ENCODE measurements around the gene TNFRSF19. TPM values are rescaled to one million over a fixed set of nuclear protein-coding genes. Genes with fewer than 3 reads are reported as not detected.
A peak's percentile ranks its signal among the peaks of the same experiment; 100 is the strongest.

The TNFRSF19 gene
- total RNA-seq, 4 donors from 2014 or later = 0.51 to 1.5 (median 1.0) TPM

- peaks cover 0 to 8% of the 10 kb centered on the region in 2 donors for H3K4me1 ChIP-seq
- intact Hi-C loops (cut with DNase I; ENCODE audit: low total_unique reads) = loop anchor here (5.0 to 10.0 kb wide), 6 partner anchors 126 to 464 kb away; partner anchors contain the start of genes MIPEP and SGCG
- DNase-seq = peak; percentile 39 to 72
- H3K27me3 ChIP-seq = no peaks in the 10 kb centered on the region
- peak; percentile 80 to 86 for ATAC-seq
- TF ChIP-seq CTCF (IDR thresholded peaks at IDR 0.05 in 4 of 5, conservative IDR thresholded peaks at IDR 0.05 in 1 of 5) (peak; percentile 48 to 73 (median 69)), POLR2A (IDR thresholded peaks at IDR 0.05) (no peak)
- peak overlapping the region; percentile 68 to 97 (median 84) for H3K4me3 ChIP-seq
- H3K9me3 ChIP-seq = no peaks in the 10 kb centered on the region
- no peaks in the 10 kb centered on the region for H3K36me3 ChIP-seq
- in situ Hi-C loops (cut with MboI; ENCODE audit: low sequenced_read_pairs in 4 of 4) = loop anchor here in 3 of 4 donors (10.0 to 25.0 kb wide), 5 partner anchors 114 to 309 kb away; partner anchors contain the start of genes C1QTNF9B (in 1 of the 3) and MIPEP (in 1 of the 3)
- peak overlapping the region; percentile 84 to 92 (median 86) for H3K27ac ChIP-seq
Measured at GRCh38 chr13:23578411-23579071, 8.3 kb downstream of the TNFRSF19 start.

- peak overlapping the region; percentile 84 to 92 (median 86) for H3K27ac ChIP-seq
- in situ Hi-C loops (cut with MboI; ENCODE audit: low sequenced_read_pairs in 4 of 4) = loop anchor here in 3 of 4 donors (10.0 to 25.0 kb wide), 5 partner anchors 114 to 308 kb away; partner anchors contain the start of genes C1QTNF9B (in 1 of the 3) and MIPEP (in 1 of the 3)
- no peaks in the 10 kb centered on the region for H3K27me3 ChIP-seq
- H3K4me1 ChIP-seq = peaks cover 0 to 8% of the 10 kb centered on the region in 2 donors
- peak; percentile 93 for ATAC-seq
- peak; percentile 68 to 75 for TF ChIP-seq POLR2A (IDR thresholded peaks at IDR 0.05)
- no peak for TF ChIP-seq CTCF (IDR thresholded peaks at IDR 0.05 in 4 of 5, conservative IDR thresholded peaks at IDR 0.05 in 1 of 5)
- intact Hi-C loops (cut with DNase I; ENCODE audit: low total_unique reads) = loop anchor here (5.0 to 10.0 kb wide), 6 partner anchors 126 to 463 kb away; partner anchors contain the start of genes MIPEP and SGCG
- peak overlapping the region; percentile 68 to 97 (median 84) for H3K4me3 ChIP-seq
- DNase-seq = peak; percentile 78 to 88
- no peaks in the 10 kb centered on the region for H3K9me3 ChIP-seq
- H3K36me3 ChIP-seq = no peaks in the 10 kb centered on the region
Measured at GRCh38 chr13:23579072-23579895, 9.1 kb downstream of the TNFRSF19 start.

- Histone ChIP-seq H3K9me3 (no peaks in the 10 kb centered on the region), H3K36me3 (no peaks in the 10 kb centered on the region), H3K4me1 (peaks cover 0 to 8% of the 10 kb centered on the region in 2 donors), H3K27me3 (no peaks in the 10 kb centered on the region), H3K27ac (peak overlapping the region in 3 of 4 donors; percentile 84 to 88 (median 85)), H3K4me3 (peak overlapping the region; percentile 68 to 97 (median 84))
- no peak for ATAC-seq
- TF ChIP-seq POLR2A (IDR thresholded peaks at IDR 0.05) (no peak), CTCF (IDR thresholded peaks at IDR 0.05 in 4 of 5, conservative IDR thresholded peaks at IDR 0.05 in 1 of 5) (no peak)
- in situ Hi-C loops (cut with MboI; ENCODE audit: low sequenced_read_pairs in 4 of 4) (loop anchor here in 3 of 4 donors (10.0 to 25.0 kb wide), 5 partner anchors 115 to 307 kb away; partner anchors contain the start of genes C1QTNF9B (in 1 of the 3) and MIPEP (in 1 of the 3)), intact Hi-C loops (cut with DNase I; ENCODE audit: low total_unique reads) (loop anchor here (5.0 to 10.0 kb wide), 6 partner anchors 125 to 462 kb away; partner anchors contain the start of genes MIPEP and SGCG)
- DNase-seq = no peak
Measured at GRCh38 chr13:23579896-23580683, 9.9 kb downstream of the TNFRSF19 start.

- no peaks in the 10 kb centered on the region for H3K9me3 ChIP-seq
- H3K27ac ChIP-seq = no peak overlapping the region
- H3K27me3 ChIP-seq = no peaks in the 10 kb centered on the region
- peaks cover 0 to 8% of the 10 kb centered on the region in 2 donors for H3K4me1 ChIP-seq
- DNase-seq (no peak), ATAC-seq (no peak)
- in situ Hi-C loops (cut with MboI; ENCODE audit: low sequenced_read_pairs in 4 of 4) (loop anchor here in 2 of 4 donors (25.0 kb wide), 2 partner anchors 282 to 307 kb away; partner anchors contain the start of genes C1QTNF9B (in 1 of the 2) and MIPEP (in 1 of the 2)), intact Hi-C loops (cut with DNase I; ENCODE audit: low total_unique reads) (no loop called here)
- TF ChIP-seq POLR2A (IDR thresholded peaks at IDR 0.05) = no peak
- no peak for TF ChIP-seq CTCF (IDR thresholded peaks at IDR 0.05 in 4 of 5, conservative IDR thresholded peaks at IDR 0.05 in 1 of 5)
- no peak overlapping the region for H3K4me3 ChIP-seq
- no peaks in the 10 kb centered on the region for H3K36me3 ChIP-seq
Measured at GRCh38 chr13:23580684-23581060, 10.5 kb downstream of the TNFRSF19 start.
